Tibial nerve (tissue), 4 donors: ENCODE measurements around the gene PPRC1. TPM values are rescaled to one million over a fixed set of nuclear protein-coding genes. Genes with fewer than 3 reads are reported as not detected.

Experiments used
- DNase-seq, 2 donors: peaks; one replicate each; pipeline ENCODE4 v3.0.0-alpha.2; 2019; ENCODE audit warnings: low spot score in 2 of 2
- H3K27ac ChIP-seq, 4 donors: fragments of 200-600 bp; sonication (generic) in 3 of 4; one replicate each; pipeline ENCODE4 v1.5.1; 2017 to 2019; ENCODE audit warnings: mild to moderate bottlenecking in 1 of 4
- H3K27me3 ChIP-seq, 2 donors: fragments of 200-600 bp; sonication (generic) in 1 of 2; one replicate each; pipeline versions ENCODE4 v1.5.1 to v1.6.0; 2017 to 2019
- H3K36me3 ChIP-seq, 3 donors: fragments of 200-600 bp; sonication (generic); one replicate each; pipeline ENCODE4 v1.5.1; 2018 to 2019
- H3K4me1 ChIP-seq, 4 donors: fragments of 200-600 bp; sonication (generic) in 3 of 4; one replicate each; pipeline ENCODE4 v1.5.1; 2017 to 2019
- H3K4me3 ChIP-seq, 4 donors: fragments of 200-600 bp; sonication (generic) in 3 of 4; one replicate each; pipeline ENCODE4 v1.5.1; 2017 to 2019; ENCODE audit warnings: mild to moderate bottlenecking in 1 of 4, moderate library complexity in 1 of 4
- H3K9me3 ChIP-seq, 4 donors: fragments of 200-600 bp; sonication (generic) in 3 of 4; one replicate each; pipeline ENCODE4 v1.5.1; 2017 to 2019
- EP300 ChIP-seq, 2 donors: sonication (generic); formaldehyde crosslinking; IDR thresholded peaks; one replicate each; pipeline ENCODE4 v1.6.1; 2017; ENCODE audit warnings: antibody characterized with exemption in 2 of 2, mild to moderate bottlenecking in 1 of 2
- POLR2A ChIP-seq, 2 donors: fragments of 450-650 bp; IDR thresholded peaks; one replicate each; pipeline ENCODE4 v1.6.1; 2017; ENCODE audit warnings: antibody characterized with exemption in 2 of 2, mild to moderate bottlenecking in 2 of 2, moderate library complexity in 2 of 2
- WGBS, 2 donors: methylation state at CpG; one replicate each; pipeline ENCODE4 v1.1.5; 2018; 5-methylcytosine and 5-hydroxymethylcytosine counted together
- total RNA-seq, 4 donors: library from RNA; depleted of rRNA; stranded (reverse); fragments of >200 nt; gene quantifications; one replicate each; pipeline ENCODE4 v1.1.0, GENCODE V29; 2016
- TF ChIP-seq, protein P1 (sequence below), 5 experiments: fragments of 200-600 bp in 3 of 5; fragments of 450-650 bp in 2 of 5; sonication (generic) in 3 of 5; IDR thresholded peaks; one replicate each; pipeline ENCODE4 v1.5.1; 2016 to 2019; ENCODE audit warnings: antibody characterized with exemption in 5 of 5, mild to moderate bottlenecking in 3 of 5, moderate library complexity in 2 of 5

Gene PPRC1
- total RNA-seq, 4 donors from 2014 or later, result 10.1 to 26.4 (median 18.7) TPM

DNA sequence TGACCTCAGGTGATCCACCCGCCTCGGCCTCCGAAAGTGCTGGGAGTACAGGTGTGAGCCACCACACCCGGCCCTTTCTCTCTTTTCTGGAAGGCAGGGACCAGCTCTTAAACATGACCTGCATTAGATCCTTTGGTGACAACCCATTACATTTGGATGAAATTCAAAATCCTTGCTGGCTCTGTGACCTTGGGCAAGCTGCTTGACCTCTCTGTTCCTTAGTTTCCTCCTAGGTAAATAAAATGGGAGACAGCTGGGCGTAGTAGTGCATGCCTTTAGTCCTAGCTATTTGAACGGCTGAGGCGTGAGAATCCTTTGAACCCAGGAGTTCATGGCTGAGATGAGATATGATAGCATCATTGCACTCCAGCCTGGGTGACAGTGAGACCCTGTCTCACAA, 36.4 kb upstream of the PPRC1 start:
- DNase-seq, result no peak
- H3K4me3 ChIP-seq, result no peak overlapping the region
- no peak overlapping the region for H3K27ac ChIP-seq
- H3K4me1 ChIP-seq, result no peaks in the 10 kb centered on the region
- peaks cover 0 to 10% (median 0%) of the 10 kb centered on the region in 3 donors for H3K36me3 ChIP-seq
- WGBS, 2 donors, result 96% methylated on average over 7 of the region's 7 CpGs
- no peaks in the 10 kb centered on the region for H3K27me3 ChIP-seq
- TF ChIP-seq EP300 (IDR thresholded peaks at IDR 0.05) (no peak), POLR2A (IDR thresholded peaks at IDR 0.05) (no peak)
- TF ChIP-seq, protein P1, sequence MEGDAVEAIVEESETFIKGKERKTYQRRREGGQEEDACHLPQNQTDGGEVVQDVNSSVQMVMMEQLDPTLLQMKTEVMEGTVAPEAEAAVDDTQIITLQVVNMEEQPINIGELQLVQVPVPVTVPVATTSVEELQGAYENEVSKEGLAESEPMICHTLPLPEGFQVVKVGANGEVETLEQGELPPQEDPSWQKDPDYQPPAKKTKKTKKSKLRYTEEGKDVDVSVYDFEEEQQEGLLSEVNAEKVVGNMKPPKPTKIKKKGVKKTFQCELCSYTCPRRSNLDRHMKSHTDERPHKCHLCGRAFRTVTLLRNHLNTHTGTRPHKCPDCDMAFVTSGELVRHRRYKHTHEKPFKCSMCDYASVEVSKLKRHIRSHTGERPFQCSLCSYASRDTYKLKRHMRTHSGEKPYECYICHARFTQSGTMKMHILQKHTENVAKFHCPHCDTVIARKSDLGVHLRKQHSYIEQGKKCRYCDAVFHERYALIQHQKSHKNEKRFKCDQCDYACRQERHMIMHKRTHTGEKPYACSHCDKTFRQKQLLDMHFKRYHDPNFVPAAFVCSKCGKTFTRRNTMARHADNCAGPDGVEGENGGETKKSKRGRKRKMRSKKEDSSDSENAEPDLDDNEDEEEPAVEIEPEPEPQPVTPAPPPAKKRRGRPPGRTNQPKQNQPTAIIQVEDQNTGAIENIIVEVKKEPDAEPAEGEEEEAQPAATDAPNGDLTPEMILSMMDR (IDR thresholded peaks at IDR 0.05), result no peak
- no peaks in the 10 kb centered on the region for H3K9me3 ChIP-seq

DNA sequence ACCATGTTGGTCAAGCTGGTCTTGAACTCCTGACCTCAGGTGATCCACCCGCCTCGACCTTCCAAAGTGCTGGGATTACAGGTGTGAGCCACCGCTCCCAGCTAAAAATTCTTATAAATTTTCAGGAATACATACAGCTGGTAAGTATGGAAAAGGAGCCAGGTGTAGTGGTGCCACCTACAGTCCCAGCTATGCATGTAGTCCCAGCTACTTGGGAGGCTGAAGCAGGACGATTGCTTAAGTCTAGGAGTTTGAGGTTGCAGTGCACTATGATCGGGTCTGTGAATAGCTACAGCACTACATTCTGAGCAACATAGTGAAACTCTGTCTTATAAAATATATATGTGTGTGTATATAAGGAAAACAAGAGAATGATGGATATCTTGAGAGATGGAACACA, 31.7 kb upstream of the PPRC1 start:
- no peaks in the 10 kb centered on the region for H3K4me1 ChIP-seq
- no peaks in the 10 kb centered on the region for H3K9me3 ChIP-seq
- H3K27me3 ChIP-seq, result no peaks in the 10 kb centered on the region
- peaks cover 0 to 7% (median 0%) of the 10 kb centered on the region in 3 donors for H3K36me3 ChIP-seq
- H3K27ac ChIP-seq, result no peak overlapping the region
- WGBS, 2 donors, result 79 to 89% methylated on average over 5 of the region's 5 CpGs
- no peak for DNase-seq
- TF ChIP-seq POLR2A (IDR thresholded peaks at IDR 0.05), result no peak
- TF ChIP-seq, protein P1 (IDR thresholded peaks at IDR 0.05), result no peak
- TF ChIP-seq EP300 (IDR thresholded peaks at IDR 0.05), result no peak
- H3K4me3 ChIP-seq, result no peak overlapping the region

DNA sequence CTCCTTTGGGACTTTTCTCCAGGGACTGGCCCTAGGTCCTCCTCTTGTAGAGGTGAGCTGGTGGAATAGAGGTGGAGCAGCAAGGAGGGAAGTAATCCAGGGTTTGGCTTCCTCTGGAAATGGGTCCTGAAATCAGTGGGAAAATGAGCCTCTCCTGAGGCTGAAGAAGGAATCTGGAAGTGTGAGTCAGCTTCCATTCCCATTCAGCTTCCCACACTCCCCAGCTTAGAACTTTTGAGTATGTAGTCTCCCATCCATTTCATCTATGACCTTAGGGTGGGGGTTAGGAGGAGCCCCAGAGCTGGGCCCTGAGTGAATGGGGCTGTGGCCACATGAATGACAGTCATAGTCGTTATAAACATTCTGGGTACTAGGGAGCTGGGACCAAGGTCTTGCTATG, 30.4 kb upstream of the PPRC1 start:
- no peak overlapping the region for H3K27ac ChIP-seq
- no peaks in the 10 kb centered on the region for H3K27me3 ChIP-seq
- H3K4me3 ChIP-seq, result no peak overlapping the region
- no peaks in the 10 kb centered on the region for H3K4me1 ChIP-seq
- DNase-seq, result no peak
- H3K36me3 ChIP-seq, result peaks cover 0 to 18% (median 0%) of the 10 kb centered on the region in 3 donors
- WGBS, 2 donors, result 50 to 60% methylated on average over 1 of the region's 1 CpG
- TF ChIP-seq EP300 (IDR thresholded peaks at IDR 0.05), result no peak
- TF ChIP-seq, protein P1 (IDR thresholded peaks at IDR 0.05), result no peak
- TF ChIP-seq POLR2A (IDR thresholded peaks at IDR 0.05), result no peak
- no peaks in the 10 kb centered on the region for H3K9me3 ChIP-seq

DNA sequence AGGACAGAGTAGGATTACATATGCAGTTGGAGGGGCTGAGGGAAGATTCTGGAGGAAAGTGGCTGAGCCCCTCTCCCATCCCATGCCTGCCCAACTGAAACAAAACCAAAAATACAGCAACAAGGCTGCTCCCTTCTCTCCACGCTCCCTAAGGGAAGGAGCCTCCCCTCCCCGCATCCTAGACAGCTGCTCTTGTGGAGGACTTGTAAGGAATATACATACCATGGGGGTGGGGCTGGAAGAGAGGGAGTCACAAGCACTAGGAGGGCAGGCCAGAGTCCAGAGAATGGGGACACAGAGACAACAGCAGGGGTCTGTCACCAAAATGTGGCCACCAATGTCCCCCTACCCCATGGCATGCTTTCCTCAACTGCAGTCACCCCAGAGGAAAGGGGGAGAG, 25.8 kb upstream of the PPRC1 start:
- Histone ChIP-seq H3K36me3 (peaks cover 6 to 58% (median 37%) of the 10 kb centered on the region in 3 donors), H3K4me3 (no peak overlapping the region), H3K9me3 (no peaks in the 10 kb centered on the region), H3K27ac (no peak overlapping the region), H3K27me3 (no peaks in the 10 kb centered on the region), H3K4me1 (peaks cover 0 to 9% (median under 1%) of the 10 kb centered on the region in 4 donors)
- DNase-seq, result no peak
- no peak for TF ChIP-seq EP300 (IDR thresholded peaks at IDR 0.05)
- TF ChIP-seq POLR2A (IDR thresholded peaks at IDR 0.05), result no peak
- TF ChIP-seq, protein P1 (IDR thresholded peaks at IDR 0.05), result no peak
- WGBS, 2 donors, result 51 to 80% methylated on average over 2 of the region's 2 CpGs

DNA sequence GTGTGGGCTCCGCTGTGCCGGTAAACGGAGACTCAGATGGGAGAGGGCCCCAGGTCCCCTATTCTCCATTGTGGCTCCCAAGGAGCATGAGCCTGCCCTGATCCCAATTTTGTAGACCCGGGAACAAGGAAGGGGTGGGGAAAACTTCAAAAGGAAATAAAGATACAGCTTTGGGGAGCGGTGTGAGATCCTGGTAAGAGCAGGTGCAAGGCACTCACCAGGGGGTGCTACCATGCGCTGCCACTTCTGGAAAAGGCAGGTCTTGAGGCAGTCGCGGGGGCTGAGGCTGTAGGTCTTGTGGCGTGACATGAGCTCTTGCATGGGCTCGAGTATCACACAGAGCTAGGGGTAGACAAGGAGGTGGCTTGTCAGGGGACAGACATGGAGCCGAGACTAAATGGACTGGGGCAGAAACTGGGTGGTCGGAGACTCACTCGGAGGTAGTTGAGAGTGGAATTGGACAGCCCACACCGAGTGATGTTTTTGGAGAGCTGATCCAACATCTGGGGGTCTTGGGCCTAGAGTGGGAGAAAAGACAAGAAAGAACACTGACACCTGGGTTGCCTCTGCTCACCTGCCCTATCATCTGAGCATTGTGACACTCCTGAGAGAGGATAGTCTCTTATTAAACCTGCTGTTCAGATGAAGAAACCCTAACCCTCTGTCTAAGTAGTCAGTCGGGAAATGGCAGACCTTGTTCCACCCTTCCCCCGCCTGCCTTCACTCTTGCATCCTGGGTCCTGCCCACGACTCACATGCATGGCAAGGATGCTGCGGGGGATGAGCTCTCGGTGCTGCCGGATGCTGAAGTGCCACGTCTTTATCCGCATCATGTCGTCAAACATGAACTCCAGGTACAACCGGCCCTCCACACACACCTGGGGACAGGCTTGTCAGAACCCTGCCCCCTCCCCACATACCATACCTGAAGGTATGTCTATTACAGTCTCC, 23.4 kb upstream of the PPRC1 start:
- Histone ChIP-seq H3K4me3 (no peak overlapping the region), H3K4me1 (peaks cover 0 to 34% (median 20%) of the 10 kb centered on the region in 4 donors), H3K36me3 (peaks cover 6 to 58% (median 37%) of the 10 kb centered on the region in 3 donors), H3K27ac (no peak overlapping the region), H3K9me3 (no peaks in the 10 kb centered on the region), H3K27me3 (no peaks in the 10 kb centered on the region)
- no peak for DNase-seq
- WGBS, 2 donors, result 85 to 91% methylated on average over 24 of the region's 24 CpGs
- TF ChIP-seq POLR2A (IDR thresholded peaks at IDR 0.05) (no peak), EP300 (IDR thresholded peaks at IDR 0.05) (no peak)
- TF ChIP-seq, protein P1 (IDR thresholded peaks at IDR 0.05), result no peak
